Measurements from ENCODE around the gene HIPK1. TPM values are rescaled to one million over a fixed set of nuclear protein-coding genes. Genes with fewer than 3 reads are reported as not detected.
"Not testable (repeated sequence)": the region's sequence is repeated elsewhere in the genome, so short reads cannot be mapped to it uniquely, and the experiment has no call there.

The HIPK1 gene
- total and polyA plus RNA-seq, 2 experiments from 2014 or later, result 7.6 to 23.6 TPM

GRCh38 chr1:113999799-114000198, 70.7 kb downstream of the HIPK1 start:
- no peak overlapping the region for H3K4me2 ChIP-seq (ENCODE audit: unreplicated experiment)
- in situ Hi-C loops (cut with MboI), result loop anchor here (25.0 kb wide), 1 partner anchor 288 kb away; no protein-coding TSS in a partner anchor
- no peaks in the 10 kb centered on the region for H3K36me3 ChIP-seq (ENCODE audit: low read depth)
- no peak overlapping the region for H3K27ac ChIP-seq
- H4K20me1 ChIP-seq (ENCODE audit: insufficient read depth), result no peaks in the 10 kb centered on the region
- no peaks in the 10 kb centered on the region for H3F3A ChIP-seq (ENCODE audit: insufficient read depth)
- no peaks in the 10 kb centered on the region for H3K9me2 ChIP-seq (ENCODE audit: insufficient read depth)
- H2AFZ ChIP-seq, result no peak overlapping the region
- DNase-seq, result no peak
- no peaks in the 10 kb centered on the region for H3K9me3 ChIP-seq (ENCODE audit: low read depth)
- 93 to 100% methylated on average over 2 of the region's 2 CpGs for WGBS, 2 experiments (ENCODE audit: low coverage in 1 of 2, low lambda C conversion rate in 2 of 2, missing lambda C conversion rate in 2 of 2)
- H3K4me3 ChIP-seq, result no peak overlapping the region
- no peaks in the 10 kb centered on the region for H3K79me2 ChIP-seq (ENCODE audit: insufficient read depth)
- H3K9ac ChIP-seq, result no peak overlapping the region
- no peak for TF ChIP-seq EZH2phosphoT487 (IDR thresholded peaks at IDR 0.05; ENCODE audit: insufficient read depth, low read depth)
- TF ChIP-seq EZH2 (IDR thresholded peaks at IDR 0.05; ENCODE audit: insufficient read depth, poor library complexity, severe bottlenecking), result no peak
- H3K27me3 ChIP-seq (replicated peaks; ENCODE audit: insufficient read depth), result no peaks in the 10 kb centered on the region
- peaks cover 9% of the 10 kb centered on the region; the same call in 1 of the 2 replicates for H3K4me1 ChIP-seq (ENCODE audit: insufficient read depth)

DNA sequence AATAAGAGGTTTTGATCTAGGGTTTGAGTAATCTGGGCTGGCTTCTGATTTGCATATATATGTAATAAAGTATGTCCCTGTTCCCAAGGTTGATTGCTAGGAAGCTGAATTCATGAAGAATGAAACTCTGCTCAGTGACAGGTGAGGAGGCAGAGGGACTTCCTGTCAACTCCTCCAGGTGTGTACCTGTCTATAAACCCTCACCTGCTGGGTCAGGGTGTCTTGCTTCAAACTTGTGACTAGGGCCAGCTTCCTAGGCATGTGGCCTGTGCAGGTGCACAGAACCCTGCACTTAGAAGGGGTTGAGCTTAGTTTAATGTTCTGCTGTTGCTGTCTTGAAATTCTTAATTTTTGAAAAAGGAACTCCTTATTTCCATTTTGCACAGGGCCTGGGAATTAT, 71.3 kb downstream of the HIPK1 start:
- no peak overlapping the region for H3K4me2 ChIP-seq (ENCODE audit: unreplicated experiment)
- H3K4me3 ChIP-seq, result no peak overlapping the region
- TF ChIP-seq EZH2 (IDR thresholded peaks at IDR 0.05; ENCODE audit: insufficient read depth, poor library complexity, severe bottlenecking), result no peak
- no peak for TF ChIP-seq EZH2phosphoT487 (IDR thresholded peaks at IDR 0.05; ENCODE audit: insufficient read depth, low read depth)
- in situ Hi-C loops (cut with MboI), result no loop called here
- H4K20me1 ChIP-seq (ENCODE audit: insufficient read depth), result no peaks in the 10 kb centered on the region
- no peak overlapping the region for H2AFZ ChIP-seq
- H3F3A ChIP-seq (ENCODE audit: insufficient read depth), result no peaks in the 10 kb centered on the region
- peaks cover 9% of the 10 kb centered on the region; the same call in 1 of the 2 replicates for H3K4me1 ChIP-seq (ENCODE audit: insufficient read depth)
- H3K27me3 ChIP-seq (replicated peaks; ENCODE audit: insufficient read depth), result no peaks in the 10 kb centered on the region
- no peak overlapping the region for H3K27ac ChIP-seq
- no peak overlapping the region for H3K9ac ChIP-seq
- no peaks in the 10 kb centered on the region for H3K9me3 ChIP-seq (ENCODE audit: low read depth)
- H3K9me2 ChIP-seq (ENCODE audit: insufficient read depth), result no peaks in the 10 kb centered on the region
- no peaks in the 10 kb centered on the region for H3K36me3 ChIP-seq (ENCODE audit: low read depth)
- no peak for DNase-seq
- no peaks in the 10 kb centered on the region for H3K79me2 ChIP-seq (ENCODE audit: insufficient read depth)

GRCh38 chr1:114002492-114003239, 73.5 kb downstream of the HIPK1 start:
- H3K36me3 ChIP-seq (ENCODE audit: low read depth), result no peaks in the 10 kb centered on the region
- in situ Hi-C loops (cut with MboI), result no loop called here
- no peak overlapping the region for H3K4me3 ChIP-seq
- no peaks in the 10 kb centered on the region for H4K20me1 ChIP-seq (ENCODE audit: insufficient read depth)
- no peak overlapping the region for H3K9ac ChIP-seq
- H3K9me3 ChIP-seq (ENCODE audit: low read depth), result no peaks in the 10 kb centered on the region
- H3K79me2 ChIP-seq (ENCODE audit: insufficient read depth), result no peaks in the 10 kb centered on the region
- peak overlapping the region; percentile 44; the same call in 1 of the 2 replicates for H2AFZ ChIP-seq
- 50 to 54% methylated on average over 15 of the region's 15 CpGs for WGBS, 2 experiments (ENCODE audit: low coverage in 1 of 2, low lambda C conversion rate in 2 of 2, missing lambda C conversion rate in 2 of 2)
- no peak overlapping the region for H3K27ac ChIP-seq
- no peak overlapping the region for H3K4me2 ChIP-seq (ENCODE audit: unreplicated experiment)
- TF ChIP-seq EZH2phosphoT487 (IDR thresholded peaks at IDR 0.05; ENCODE audit: insufficient read depth, low read depth), result no peak
- TF ChIP-seq EZH2 (IDR thresholded peaks at IDR 0.05; ENCODE audit: insufficient read depth, poor library complexity, severe bottlenecking), result no peak
- H3K27me3 ChIP-seq (replicated peaks; ENCODE audit: insufficient read depth), result no peaks in the 10 kb centered on the region
- no peaks in the 10 kb centered on the region for H3F3A ChIP-seq (ENCODE audit: insufficient read depth)
- peaks cover 9% of the 10 kb centered on the region; the same call in 1 of the 2 replicates for H3K4me1 ChIP-seq (ENCODE audit: insufficient read depth)
- DNase-seq, result peak; percentile 66
- no peaks in the 10 kb centered on the region for H3K9me2 ChIP-seq (ENCODE audit: insufficient read depth)

DNA sequence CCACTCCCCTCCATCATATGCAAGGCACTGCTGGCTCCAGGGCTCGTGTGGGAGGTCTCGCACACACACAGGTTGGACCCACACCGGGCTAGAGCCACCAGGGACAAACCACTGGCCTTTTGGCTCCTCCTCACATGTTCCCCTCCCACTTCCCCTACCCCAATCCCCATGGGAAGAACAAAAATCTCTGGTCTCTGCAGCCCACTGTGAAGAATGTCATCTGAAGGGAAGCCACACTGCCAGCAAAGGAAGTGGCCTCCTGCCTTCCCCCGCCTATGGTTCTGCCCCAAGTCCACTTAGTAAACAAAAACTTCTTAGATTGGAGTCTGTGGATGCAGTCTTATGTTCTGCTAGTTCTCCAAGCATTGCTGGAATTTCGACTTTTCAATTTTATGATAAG, 74.3 kb downstream of the HIPK1 start:
- Histone ChIP-seq H3K9ac (no peak overlapping the region), H3K4me3 (no peak overlapping the region), H3K4me1 (ENCODE audit: insufficient read depth) (peaks cover 11% of the 10 kb centered on the region; the same call in 1 of the 2 replicates), H3K9me3 (ENCODE audit: low read depth) (no peaks in the 10 kb centered on the region), H3K4me2 (ENCODE audit: unreplicated experiment) (no peak overlapping the region), H3F3A (ENCODE audit: insufficient read depth) (no peaks in the 10 kb centered on the region), H4K20me1 (ENCODE audit: insufficient read depth) (no peaks in the 10 kb centered on the region), H3K36me3 (ENCODE audit: low read depth) (no peaks in the 10 kb centered on the region), H2AFZ (no peak overlapping the region), H3K9me2 (ENCODE audit: insufficient read depth) (no peaks in the 10 kb centered on the region), H3K27me3 (replicated peaks; ENCODE audit: insufficient read depth) (no peaks in the 10 kb centered on the region), H3K79me2 (ENCODE audit: insufficient read depth) (no peaks in the 10 kb centered on the region), H3K27ac (no peak overlapping the region)
- no peak for DNase-seq
- 88 to 91% methylated on average over 5 of the region's 5 CpGs for WGBS, 2 experiments (ENCODE audit: low coverage in 1 of 2, low lambda C conversion rate in 2 of 2, missing lambda C conversion rate in 2 of 2)
- TF ChIP-seq EZH2phosphoT487 (IDR thresholded peaks at IDR 0.05; ENCODE audit: insufficient read depth, low read depth) (no peak), EZH2 (IDR thresholded peaks at IDR 0.05; ENCODE audit: insufficient read depth, poor library complexity, severe bottlenecking) (no peak)
- in situ Hi-C loops (cut with MboI), result no loop called here

DNA sequence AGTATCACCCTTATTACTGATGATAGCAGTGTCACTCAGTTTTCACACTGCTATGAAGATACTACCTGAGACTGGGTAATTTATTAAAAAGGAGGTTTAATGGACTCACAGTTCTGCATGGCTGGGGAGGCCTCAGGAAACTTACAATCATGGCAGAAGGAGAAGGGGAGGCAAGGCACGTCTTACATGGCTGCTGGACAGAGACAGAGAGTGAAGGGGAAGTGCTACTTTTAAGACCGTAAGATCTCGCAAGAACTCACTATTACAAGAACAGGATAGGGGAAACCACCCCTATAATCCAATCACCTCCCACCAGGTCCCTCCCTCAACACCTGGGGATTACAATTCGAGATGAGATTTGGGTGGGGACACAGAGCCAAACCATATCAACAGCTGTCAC, 77.7 kb downstream of the HIPK1 start:
- H3K4me1 ChIP-seq (ENCODE audit: insufficient read depth), result peaks cover 27% of the 10 kb centered on the region
- H3K4me3 ChIP-seq; in situ Hi-C loops (cut with MboI); H3K9ac ChIP-seq; H3K9me2 ChIP-seq (ENCODE audit: insufficient read depth); H3K4me2 ChIP-seq (ENCODE audit: unreplicated experiment); H3K79me2 ChIP-seq (ENCODE audit: insufficient read depth); H3K27me3 ChIP-seq (replicated peaks; ENCODE audit: insufficient read depth); H4K20me1 ChIP-seq (ENCODE audit: insufficient read depth); H3K9me3 ChIP-seq (ENCODE audit: low read depth); H3K27ac ChIP-seq; H3F3A ChIP-seq (ENCODE audit: insufficient read depth); H3K36me3 ChIP-seq (ENCODE audit: low read depth); DNase-seq; H2AFZ ChIP-seq: not testable (repeated sequence)
- WGBS, 2 experiments (ENCODE audit: low coverage in 1 of 2, low lambda C conversion rate in 2 of 2, missing lambda C conversion rate in 2 of 2), result 96 to 97% methylated on average over 4 of the region's 4 CpGs
